HG03442 (cell line): ENCODE measurements around the gene CACNA1C.
"Not testable (repeated sequence)": the region's sequence is repeated elsewhere in the genome, so short reads cannot be mapped to it uniquely, and the experiment has no call there.

Source experiments
- ATAC-seq: cut with Tn5 transposase; IDR thresholded peaks from one replicate; pipeline ENCODE4 v1.9.1; 2021; ENCODE audit warnings: mild to moderate bottlenecking, moderate library complexity; ENCODE audit not compliant: unreplicated experiment

CACNA1C gene

GRCh38 chr12:2074792-2075191 lies 22.0 kb downstream of the CACNA1C start:
- ATAC-seq: no peak

GRCh38 chr12:2075508-2076195 lies 22.9 kb downstream of the CACNA1C start:
- no peak for ATAC-seq

GRCh38 chr12:2076196-2076570 lies 23.4 kb downstream of the CACNA1C start:
- no peak for ATAC-seq

- no peak for ATAC-seq
Measured at GRCh38 chr12:2076728-2077127, 23.9 kb downstream of the CACNA1C start.

- no peak for ATAC-seq
Measured at GRCh38 chr12:2080604-2081003, 27.8 kb downstream of the CACNA1C start.

- ATAC-seq: no peak
Measured at GRCh38 chr12:2082321-2082720, 29.5 kb downstream of the CACNA1C start.

GRCh38 chr12:2083008-2083407 lies 30.2 kb downstream of the CACNA1C start:
- no peak for ATAC-seq

GRCh38 chr12:2083561-2083960 lies 30.8 kb downstream of the CACNA1C start:
- no peak for ATAC-seq

GRCh38 chr12:2084553-2085296 lies 31.9 kb downstream of the CACNA1C start:
- no peak for ATAC-seq

GRCh38 chr12:2092354-2092753 lies 39.6 kb downstream of the CACNA1C start:
- no peak for ATAC-seq

- ATAC-seq: no peak
Measured at GRCh38 chr12:2092890-2093289, 40.1 kb downstream of the CACNA1C start.

- ATAC-seq: no peak
Measured at GRCh38 chr12:2094597-2094996, 41.8 kb downstream of the CACNA1C start.

GRCh38 chr12:2095878-2096277 lies 43.1 kb downstream of the CACNA1C start:
- no peak for ATAC-seq

GRCh38 chr12:2097617-2098016 lies 44.8 kb downstream of the CACNA1C start:
- ATAC-seq: no peak

GRCh38 chr12:2098852-2099251 lies 46.1 kb downstream of the CACNA1C start:
- no peak for ATAC-seq

- ATAC-seq: no peak
Measured at GRCh38 chr12:2099595-2099994, 46.8 kb downstream of the CACNA1C start.

GRCh38 chr12:2101359-2101758 lies 48.6 kb downstream of the CACNA1C start:
- ATAC-seq: no peak

- ATAC-seq: no peak
Measured at GRCh38 chr12:2101771-2102170, 49.0 kb downstream of the CACNA1C start.

- ATAC-seq: not testable (repeated sequence)
Measured at GRCh38 chr12:2102736-2103135, 49.9 kb downstream of the CACNA1C start.

- ATAC-seq: not testable (repeated sequence)
Measured at GRCh38 chr12:2105387-2105786, 52.6 kb downstream of the CACNA1C start.

GRCh38 chr12:2108166-2108565 lies 55.4 kb downstream of the CACNA1C start:
- no peak for ATAC-seq

GRCh38 chr12:2108975-2109671 lies 56.3 kb downstream of the CACNA1C start:
- ATAC-seq: no peak
